Measurements from ENCODE around the gene UPF3B. TPM values are rescaled to one million over a fixed set of nuclear protein-coding genes. Genes with fewer than 3 reads are reported as not detected.
A peak's percentile ranks its signal among the peaks of the same experiment; 100 is the strongest.
"Not testable (repeated sequence)": the region's sequence is repeated elsewhere in the genome, so short reads cannot be mapped to it uniquely, and the experiment has no call there.

Gene UPF3B, protein sequence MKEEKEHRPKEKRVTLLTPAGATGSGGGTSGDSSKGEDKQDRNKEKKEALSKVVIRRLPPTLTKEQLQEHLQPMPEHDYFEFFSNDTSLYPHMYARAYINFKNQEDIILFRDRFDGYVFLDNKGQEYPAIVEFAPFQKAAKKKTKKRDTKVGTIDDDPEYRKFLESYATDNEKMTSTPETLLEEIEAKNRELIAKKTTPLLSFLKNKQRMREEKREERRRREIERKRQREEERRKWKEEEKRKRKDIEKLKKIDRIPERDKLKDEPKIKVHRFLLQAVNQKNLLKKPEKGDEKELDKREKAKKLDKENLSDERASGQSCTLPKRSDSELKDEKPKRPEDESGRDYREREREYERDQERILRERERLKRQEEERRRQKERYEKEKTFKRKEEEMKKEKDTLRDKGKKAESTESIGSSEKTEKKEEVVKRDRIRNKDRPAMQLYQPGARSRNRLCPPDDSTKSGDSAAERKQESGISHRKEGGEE
- 4.1 and 4.5 TPM in 2 replicates for total RNA-seq (2014; rRNA removed; shearing (Covaris generic))
- polyA plus RNA-seq (2015; cell fraction: cytosol; rRNA removed), result 5.2 and 5.3 TPM in 2 replicates
- 4.8 and 5.7 TPM in 2 replicates for polyA plus RNA-seq (2015; cell fraction: nucleus; rRNA removed)

GRCh38 chrX:119852382-119853353 is at the start of gene UPF3B:
Gene UPF3B (minus strand): TSS chrX:119852963. CDS start chrX:119852928, 35 bp downstream.
- DNase-seq (ENCODE audit: low read depth), result peak; percentile 97

GRCh38 chrX:119900976-119901375 is 48.2 kb upstream of the UPF3B start:
- DNase-seq (ENCODE audit: low read depth), result no peak

- no peak for DNase-seq (ENCODE audit: low read depth)
Observed at GRCh38 chrX:119899125-119899524, 46.4 kb upstream of the UPF3B start.

DNA sequence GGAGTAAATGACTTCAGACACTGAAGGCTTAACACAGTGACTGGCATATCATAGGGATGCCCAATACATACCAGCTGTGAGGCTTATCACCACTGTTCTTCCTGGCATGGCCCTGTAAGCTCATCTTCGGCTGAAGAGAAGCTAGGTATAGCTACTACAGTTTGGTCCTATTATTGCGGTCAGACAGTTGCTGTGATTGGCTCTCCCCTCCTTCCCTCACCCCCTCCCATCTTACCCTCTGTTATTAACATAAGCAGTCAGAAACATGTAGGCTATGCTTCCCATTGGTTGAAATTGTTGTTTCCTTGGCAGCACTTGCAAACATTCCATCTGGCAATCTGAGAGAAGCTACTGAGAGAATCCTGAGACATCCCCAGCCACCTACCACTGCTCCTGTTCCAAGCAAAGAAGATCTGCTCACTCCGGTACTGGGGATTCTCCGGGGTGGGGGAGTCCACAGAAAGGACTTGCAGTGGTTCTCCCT is 43.1 kb upstream of the UPF3B start, which contains the start of gene AKAP14:
Gene AKAP14, plus strand, starts transcription at position 51 of the 484 bp plus-strand sequence. CDS start 7,331 bp downstream, outside the sequence.
- no peak for DNase-seq (ENCODE audit: low read depth)

GRCh38 chrX:119891961-119892692 is 39.4 kb upstream of the UPF3B start:
- DNase-seq (ENCODE audit: low read depth), result peak; percentile 20

DNA sequence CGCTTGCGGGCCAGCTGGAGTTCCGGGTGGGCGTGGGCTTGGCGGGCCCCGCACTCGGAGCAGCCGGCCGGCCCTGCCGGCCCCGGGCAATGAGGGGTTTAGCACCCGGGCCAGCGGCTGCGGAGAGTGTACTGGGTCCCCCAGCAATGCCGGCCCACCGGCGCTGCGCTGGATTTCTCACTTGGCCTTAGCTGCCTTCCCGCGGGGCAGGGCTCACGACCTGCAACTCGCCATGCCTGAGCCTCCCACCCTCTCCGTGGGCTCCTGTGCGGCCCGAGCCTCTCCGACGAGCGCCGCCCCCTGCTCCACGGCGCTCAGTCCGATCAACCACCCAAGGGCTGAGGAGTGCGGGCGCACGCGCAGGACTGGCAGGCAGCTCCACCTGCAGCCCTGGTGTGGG is 37.9 kb upstream of the UPF3B start:
- DNase-seq (ENCODE audit: low read depth), result not testable (repeated sequence)

DNA sequence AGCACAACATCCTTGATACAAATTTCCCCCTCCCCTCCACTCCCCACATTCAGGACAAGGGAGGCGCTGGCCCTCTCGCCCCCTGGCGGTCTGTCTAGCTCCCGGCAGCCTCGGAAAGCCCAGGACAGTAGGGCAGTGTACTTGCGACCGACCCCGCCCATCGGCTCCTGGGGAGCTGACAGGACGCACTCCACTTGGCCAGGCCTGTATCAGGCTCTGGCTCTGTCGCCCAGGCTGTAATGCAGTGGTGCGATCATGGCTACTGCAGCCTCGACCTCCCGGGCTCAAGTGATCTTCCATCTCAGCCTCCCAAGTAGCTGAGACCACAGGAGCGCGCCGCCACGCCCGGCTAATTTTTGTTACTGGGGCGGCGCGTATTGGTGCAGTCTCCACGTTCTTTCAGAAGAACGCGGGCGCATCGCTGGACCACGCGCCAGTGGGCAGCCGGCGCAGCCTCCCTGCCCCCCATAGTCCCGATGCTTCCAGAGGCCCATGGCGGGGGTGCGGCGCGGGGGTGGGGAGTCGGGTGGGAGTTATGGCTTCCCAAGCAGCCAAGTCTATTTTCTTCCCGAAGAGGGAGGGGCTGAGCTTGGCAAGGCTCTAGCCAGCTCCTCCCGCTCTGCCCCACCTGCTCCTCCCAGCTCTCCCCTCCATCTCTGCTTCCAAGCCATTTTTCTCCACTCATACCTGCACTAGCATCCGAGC is 35.1 kb upstream of the UPF3B start:
- DNase-seq (ENCODE audit: low read depth), result peak; percentile 8

- DNase-seq (ENCODE audit: low read depth), result peak; percentile 63
Observed at GRCh38 chrX:119885554-119886428, 33.0 kb upstream of the UPF3B start.

DNA sequence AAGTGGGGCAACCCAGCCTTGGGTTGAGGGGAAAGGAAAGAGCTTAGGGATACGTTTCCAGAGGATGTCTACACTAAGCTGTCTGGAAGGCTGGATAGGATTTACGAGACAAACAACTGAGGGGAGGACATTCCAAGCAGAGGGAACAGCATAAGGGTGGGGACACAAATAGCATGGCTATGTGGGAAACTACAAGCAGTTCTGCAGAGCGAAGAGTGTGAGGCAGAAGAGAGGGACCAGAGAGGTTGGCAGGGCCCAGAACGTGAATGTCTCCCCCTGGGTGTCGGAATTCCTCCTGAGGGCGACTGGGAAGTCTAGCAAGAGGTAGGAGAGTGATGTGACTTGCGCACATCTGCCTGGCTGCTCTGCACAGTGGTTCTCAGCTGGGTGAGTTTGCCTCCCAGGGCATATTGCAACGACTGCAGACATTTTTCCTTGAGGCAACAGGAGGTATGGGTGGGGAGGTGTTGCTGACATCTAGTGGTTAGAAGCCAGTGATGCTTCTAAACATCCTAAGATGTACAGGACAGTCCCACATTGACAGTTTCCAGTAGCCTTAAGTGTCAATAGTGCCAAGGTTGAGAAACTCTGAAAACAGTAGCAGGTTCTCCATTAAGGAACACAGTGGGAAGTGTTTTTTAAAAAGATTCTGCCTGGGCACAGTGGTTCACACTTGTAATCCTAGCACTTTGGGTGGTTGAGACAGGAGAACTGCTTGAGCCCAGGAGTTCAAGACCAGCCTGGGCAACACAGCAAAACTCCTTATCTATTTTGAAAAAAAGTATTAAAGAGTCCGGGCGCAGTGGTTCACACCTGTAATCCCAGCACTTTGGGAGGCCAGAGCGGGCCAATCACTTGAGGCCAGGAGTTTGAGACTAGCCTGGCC is 28.0 kb upstream of the UPF3B start:
- peak; percentile 57 for DNase-seq (ENCODE audit: low read depth)

- no peak for DNase-seq (ENCODE audit: low read depth)
Observed at GRCh38 chrX:119880076-119880475, 27.3 kb upstream of the UPF3B start.

- DNase-seq (ENCODE audit: low read depth), result no peak
Observed at GRCh38 chrX:119878740-119879139, 26.0 kb upstream of the UPF3B start.

- peak; percentile 86 for DNase-seq (ENCODE audit: low read depth)
Observed at GRCh38 chrX:119871599-119872395, 19.0 kb upstream of the UPF3B start, which contains the start of the genes NDUFA1 and RNF113A. Gene NDUFA1 (plus strand): TSS chrX:119871832. CDS start chrX:119871912, 80 bp downstream. Gene RNF113A (minus strand): TSS chrX:119871733. CDS start chrX:119871613, 120 bp downstream.

DNA sequence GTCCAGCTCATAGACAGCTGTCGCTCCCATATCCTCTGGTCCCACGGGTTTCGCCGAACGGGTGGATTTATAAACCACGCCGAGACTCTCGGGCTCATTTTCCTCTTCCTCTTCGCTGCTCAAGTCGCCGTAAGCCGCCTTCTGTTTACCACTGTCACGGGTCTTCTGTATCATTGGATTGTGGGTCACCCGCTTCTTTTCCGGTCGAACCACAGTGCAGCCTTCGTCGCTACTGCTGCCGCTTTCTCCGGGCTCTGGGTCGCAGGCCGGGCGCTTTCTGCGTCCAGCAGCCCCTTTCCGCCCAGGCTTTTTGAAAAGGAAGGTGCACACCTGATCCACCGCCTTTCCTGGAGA is 18.5 kb upstream of the UPF3B start:
- DNase-seq (ENCODE audit: low read depth), result no peak

GRCh38 chrX:119870626-119871131 is 17.9 kb upstream of the UPF3B start:
- peak; percentile 3 for DNase-seq (ENCODE audit: low read depth)

DNA sequence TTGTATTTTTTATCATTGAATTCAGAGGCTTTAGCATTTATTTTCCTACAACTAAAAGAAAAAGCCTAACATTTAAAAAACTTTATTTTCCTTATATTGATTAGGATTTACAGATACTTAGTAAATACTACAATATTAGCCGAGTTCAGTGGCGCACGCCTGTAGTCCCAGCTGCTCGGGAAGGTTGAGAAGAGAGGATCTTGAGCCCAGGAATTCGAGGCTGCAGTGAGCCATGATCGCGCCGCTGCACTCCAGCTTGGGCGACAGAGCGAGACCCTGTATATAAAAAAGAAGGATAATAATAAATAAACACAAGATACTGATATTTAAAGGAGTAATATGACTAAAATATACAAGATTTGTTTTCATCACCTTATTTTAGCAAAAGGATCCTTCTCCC is 681 bp upstream of the UPF3B start:
- DNase-seq (ENCODE audit: low read depth), result no peak

- no peak for DNase-seq (ENCODE audit: low read depth)
Observed at GRCh38 chrX:119833905-119834304, 18.9 kb downstream of the UPF3B start.

DNA sequence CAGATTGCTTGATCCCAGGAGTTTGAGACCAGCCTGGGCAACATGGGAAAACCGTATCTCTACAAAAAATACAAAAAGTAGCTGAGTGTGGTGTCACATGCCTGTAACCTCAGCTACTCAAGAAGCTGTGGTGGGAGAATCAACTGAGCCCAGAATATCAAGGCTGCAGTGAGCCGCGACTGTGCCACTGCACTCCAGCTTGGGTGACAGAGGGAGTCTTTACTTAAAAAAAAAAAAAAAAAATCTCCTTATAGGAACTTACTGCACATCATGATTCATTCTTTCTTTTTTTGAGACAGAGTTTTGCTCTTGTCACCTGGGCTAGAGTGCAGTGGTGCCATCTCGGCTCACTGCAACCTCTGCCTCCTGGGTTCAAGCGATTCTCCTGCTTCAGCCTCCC is 24.3 kb downstream of the UPF3B start:
- no peak for DNase-seq (ENCODE audit: low read depth)
